ENCODE results near the gene CHSY1. TPM values are rescaled to one million over a fixed set of nuclear protein-coding genes. Genes with fewer than 3 reads are reported as not detected.

The CHSY1 gene
- total and polyA plus RNA-seq, 2 of the 4 experiments (the other 2 are of a cell fraction): 40.9 to 53.2 TPM

- no peak for TF ChIP-seq RCOR1 (IDR thresholded peaks at IDR 0.05; ENCODE audit: insufficient replicate concordance, low read length)
These were observed 7.6 kb downstream of the CHSY1 start (continued) for GRCh38 chr15:101244036-101244781.

- peaks cover 41% of the 10 kb centered on the region for H3K4me1 ChIP-seq (ENCODE audit: control insufficient read depth, insufficient read depth, low read length)
- BruUV-seq (replicated peaks): no TSS peak
- peak overlapping the region; percentile 20; the same call in 1 of the 2 replicates for H3K23ac ChIP-seq (ENCODE audit: low read depth, low read length)
- H2AFZ ChIP-seq (replicated peaks; ENCODE audit: low read length, poor library complexity): no peak overlapping the region
- no peak overlapping the region for H3K14ac ChIP-seq (replicated peaks; ENCODE audit: low read depth, low read length)
- H4K8ac ChIP-seq (ENCODE audit: low read depth in 2 of 2, low read length in 2 of 2): no peak overlapping the region
- H4K20me1 ChIP-seq (ENCODE audit: insufficient read depth, low read length): peaks cover 99% of the 10 kb centered on the region
- no peaks in the 10 kb centered on the region for H3K27me3 ChIP-seq (ENCODE audit: control insufficient read depth, insufficient read depth, low read length)
- no peak for DNase-seq
- H2AK9ac ChIP-seq (replicated peaks; ENCODE audit: low read depth, low read length, poor library complexity): peak overlapping the region; percentile 20
- intact Hi-C loops (cut with micrococcal nuclease) (loop anchor here (5.0 kb wide), 1 partner anchor 36 kb away; no protein-coding TSS in a partner anchor), dilution Hi-C loops (cut with HindIII; ENCODE audit: low sequenced_read_pairs, unreplicated experiment) (no loop called here), in situ Hi-C loops (cut with MboI; ENCODE audit: low sequenced_read_pairs) (no loop called here)
- CTCF ChIA-PET: no interaction called here
- no peak overlapping the region for H3K27ac ChIP-seq (ENCODE audit: insufficient read depth, low read length)
- POLR2A ChIA-PET (ENCODE audit: unreplicated experiment): no interaction called here
- TF ChIP-seq CEBPB (IDR thresholded peaks at IDR 0.05; ENCODE audit: low read depth, low read length) (no peak), RAD21 (IDR thresholded peaks at IDR 0.05; ENCODE audit: low read length) (no peak), MAZ (IDR thresholded peaks at IDR 0.05; ENCODE audit: borderline replicate concordance, low read depth, low read length) (no peak), FOS (IDR thresholded peaks at IDR 0.05; ENCODE audit: low read depth, low read length) (no peak), MXI1 (IDR thresholded peaks at IDR 0.05; ENCODE audit: borderline replicate concordance, low read depth, low read length) (no peak), RCOR1 (IDR thresholded peaks at IDR 0.05; ENCODE audit: insufficient replicate concordance, low read length) (no peak), CHD1 (IDR thresholded peaks at IDR 0.05; ENCODE audit: low read depth, low read length) (no peak), ELK1 (IDR thresholded peaks at IDR 0.05; ENCODE audit: borderline replicate concordance, low read depth, low read length) (no peak)
- no peak overlapping the region for H2BK15ac ChIP-seq (ENCODE audit: low read depth, low read length)
- 96% methylated on average over 9 of the region's 9 CpGs; no CpG with 5 or more reads in 1 of the 2 experiments for WGBS, 2 experiments (ENCODE audit: extremely low coverage in 2 of 2, insufficient read length in 1 of 2)
- no peak overlapping the region for H3K4me3 ChIP-seq (ENCODE audit: insufficient read depth, low read depth, low read length)
- H2BK120ac ChIP-seq (ENCODE audit: low read depth, low read length): no peak overlapping the region
- no peak overlapping the region; the same call in 1 of the 2 replicates for H3K4me2 ChIP-seq (ENCODE audit: low read depth, low read length)
- no peak overlapping the region for H2BK5ac ChIP-seq (ENCODE audit: low read depth, low read length, poor library complexity, severe bottlenecking)
- no peak overlapping the region for H3K56ac ChIP-seq (ENCODE audit: extremely low read depth, insufficient read depth, low read length)
- H4K91ac ChIP-seq (ENCODE audit: insufficient read depth, low read depth, low read length): no peak overlapping the region
- H4K5ac ChIP-seq (ENCODE audit: low read depth, low read length): no peak overlapping the region
- H3K9ac ChIP-seq (ENCODE audit: low read depth, low read length): no peak overlapping the region
- H2AK5ac ChIP-seq (ENCODE audit: low read depth, low read length): no peak overlapping the region
- H3K9me3 ChIP-seq (ENCODE audit: control insufficient read depth, insufficient read depth, low read length): no peaks in the 10 kb centered on the region
- peaks cover 4 to 78% of the 10 kb centered on the region in 2 experiments; a peak in 2 of 4 replicates for H3K79me1 ChIP-seq (ENCODE audit: low read depth in 1 of 2, low read length in 2 of 2)
- peaks cover 44% of the 10 kb centered on the region for H3K9me1 ChIP-seq (ENCODE audit: insufficient read depth, low read length)
- H3K18ac ChIP-seq (ENCODE audit: low read depth, low read length): no peak overlapping the region
- no peak for ATAC-seq (ENCODE audit: low read depth)
- H3K36me3 ChIP-seq (ENCODE audit: control insufficient read depth, insufficient read depth, low read length): peaks cover 18% of the 10 kb centered on the region
- no peak overlapping the region for H2BK20ac ChIP-seq (ENCODE audit: low read depth, low read length)
- no peak overlapping the region for H3K4ac ChIP-seq (ENCODE audit: low read depth, low read length)
These were observed 8.4 kb downstream of the CHSY1 start for GRCh38 chr15:101243420-101243819.
